Activated T-cell treated with anti-CD3 and anti-CD28 coated beads, Interleukin-2, amount 50 U/mL, for 4 hours (primary cell): ENCODE data around the gene LSM3. TPM values are rescaled to one million over a fixed set of nuclear protein-coding genes. Genes with fewer than 3 reads are reported as not detected.
"Not testable (repeated sequence)": the region's sequence is repeated elsewhere in the genome, so short reads cannot be mapped to it uniquely, and the experiment has no call there.

Experiments
- ATAC-seq, 2 donors: fragments of 200-7000 bp; cut with Tn5 transposase; one replicate each; pipeline ENCODE4 v1.10.0; 2021
- DNase-seq: peaks from one replicate; pipeline ENCODE4 v3.0.0-alpha.2; 2020
- H3K27me3 Mint-ChIP-seq: one replicate; pipeline ENCODE4 v1.8.0; 2021; ENCODE audit warnings: low read depth, mixed read lengths
- H3K36me3 Mint-ChIP-seq: one replicate; pipeline ENCODE4 v1.8.0; 2022; ENCODE audit warnings: mixed read lengths; ENCODE audit not compliant: insufficient read depth
- H3K4me1 Mint-ChIP-seq: one replicate; pipeline ENCODE4 v1.8.0; 2021; ENCODE audit warnings: low read depth, mixed read lengths
- H3K4me3 Mint-ChIP-seq: one replicate; pipeline ENCODE4 v1.8.0; 2021; ENCODE audit warnings: mild to moderate bottlenecking, moderate library complexity, mixed read lengths
- H3K9me3 Mint-ChIP-seq: one replicate; pipeline ENCODE4 v1.8.0; 2021; ENCODE audit warnings: mixed read lengths
- total RNA-seq, 3 donors: library from RNA; stranded (reverse); gene quantifications; one replicate each; pipeline ENCODE4 v1.2.1, GENCODE V29; 2021

The LSM3 gene
- total RNA-seq, 3 donors from 2014 or later: 19.8 to 21.9 (median 20.9) TPM

DNA sequence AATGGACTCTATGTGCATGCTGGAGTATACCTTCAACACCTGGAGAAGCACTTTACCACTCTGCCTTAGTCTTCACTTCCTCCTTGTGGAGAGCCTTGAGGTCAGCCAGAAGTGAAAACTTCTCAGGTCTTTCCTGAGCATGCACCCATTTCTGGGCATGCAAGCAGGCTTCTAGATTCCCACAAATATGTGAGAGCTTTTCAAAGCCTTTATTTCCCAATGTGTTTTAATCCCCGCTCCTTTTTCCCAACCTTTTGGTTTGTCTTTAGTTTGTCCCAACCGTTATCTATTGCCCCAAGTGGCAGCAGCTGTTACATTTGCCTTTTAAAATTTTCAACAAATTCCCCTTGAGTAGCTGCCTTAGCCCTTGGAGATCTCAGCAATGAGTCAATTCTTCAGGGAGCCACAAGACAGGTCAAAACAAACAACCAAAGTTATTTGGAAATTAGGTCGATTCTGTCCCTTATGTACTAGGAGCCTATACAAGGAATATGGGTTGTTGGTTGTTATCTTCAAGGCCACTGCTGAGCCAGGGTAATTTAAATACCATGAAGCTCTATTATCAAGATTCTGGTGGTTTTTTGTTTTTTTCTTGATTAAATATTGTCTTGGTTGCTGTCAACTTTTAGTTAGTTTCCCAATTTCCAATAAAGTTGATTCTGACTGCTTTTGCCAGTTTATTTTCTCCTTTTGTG is 44.4 kb downstream of the LSM3 start:
- peaks cover 4% of the 10 kb centered on the region for H3K36me3 Mint-ChIP-seq
- H3K9me3 Mint-ChIP-seq: peaks cover 27% of the 10 kb centered on the region
- no peak for ATAC-seq
- H3K4me3 Mint-ChIP-seq: no peak overlapping the region
- H3K27me3 Mint-ChIP-seq: peaks cover 22% of the 10 kb centered on the region
- peaks cover 1% of the 10 kb centered on the region for H3K4me1 Mint-ChIP-seq
- DNase-seq: no peak

DNA sequence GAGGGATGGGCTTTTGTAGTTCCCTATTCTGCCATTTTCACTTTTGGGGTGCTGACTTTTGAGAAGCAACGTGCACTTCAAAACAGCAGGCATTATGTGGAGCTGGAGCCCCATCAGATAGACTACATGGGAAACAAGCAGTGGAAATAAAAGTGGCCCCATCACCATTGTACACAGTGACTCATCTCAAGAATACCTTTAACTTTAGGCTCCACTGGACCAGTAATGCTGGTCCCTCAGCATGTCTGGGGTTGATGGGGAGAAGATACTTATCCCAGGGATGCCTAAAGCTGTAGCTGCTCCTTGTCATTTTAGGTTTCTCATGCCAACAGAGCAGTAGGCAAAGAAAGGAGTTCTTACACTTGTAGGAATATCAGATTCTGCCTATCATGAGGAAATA is 45.0 kb downstream of the LSM3 start:
- Mint-ChIP-seq H3K4me3 (no peak overlapping the region), H3K27me3 (peaks cover 22% of the 10 kb centered on the region), H3K9me3 (peaks cover 27% of the 10 kb centered on the region), H3K4me1 (no peaks in the 10 kb centered on the region), H3K36me3 (peaks cover 4% of the 10 kb centered on the region)
- ATAC-seq (no peak), DNase-seq (no peak)

DNA sequence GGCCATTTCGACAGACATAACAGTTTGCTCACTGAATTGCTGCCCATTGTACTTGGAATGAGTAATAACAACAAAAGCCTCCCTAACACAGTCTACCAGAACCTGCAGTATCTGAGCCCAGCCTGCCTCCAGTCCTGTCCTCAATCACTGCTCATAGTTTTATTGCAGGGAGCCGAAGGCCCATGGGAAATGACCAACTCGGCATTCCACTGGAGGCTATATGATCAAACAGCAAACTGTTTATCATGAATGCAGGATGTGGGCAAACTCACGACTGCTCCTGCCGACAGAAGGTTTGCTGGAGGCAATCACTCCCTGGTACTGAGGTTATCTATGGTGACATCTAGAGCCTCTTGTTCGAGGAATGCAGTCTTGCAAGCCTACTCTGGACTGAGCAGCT is 46.3 kb downstream of the LSM3 start:
- H3K36me3 Mint-ChIP-seq: peaks cover 4% of the 10 kb centered on the region
- ATAC-seq: no peak

DNA sequence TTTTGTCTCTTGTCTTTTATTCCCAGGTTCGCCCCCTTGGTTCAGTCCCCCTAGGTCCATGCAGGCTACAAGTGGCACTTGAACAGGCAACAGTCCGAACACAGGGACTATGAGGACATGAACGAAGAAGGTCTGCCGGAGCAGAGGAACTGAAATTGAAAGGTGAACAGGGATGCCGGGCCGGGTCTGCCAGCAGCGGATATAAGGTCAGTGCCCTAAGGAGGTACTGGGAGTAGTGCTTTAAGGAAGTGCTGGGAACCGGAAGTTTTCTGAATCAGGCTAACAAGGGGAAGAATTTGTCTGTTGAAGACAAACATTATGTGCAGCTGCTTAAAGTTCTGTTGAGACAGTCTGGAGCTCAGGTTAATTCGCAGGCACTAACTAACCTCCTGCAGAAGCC is 46.8 kb downstream of the LSM3 start:
- Mint-ChIP-seq H3K9me3 (peaks cover 20% of the 10 kb centered on the region), H3K27me3 (peaks cover 27% of the 10 kb centered on the region), H3K36me3 (peaks cover 6% of the 10 kb centered on the region), H3K4me3 (no peak overlapping the region), H3K4me1 (no peaks in the 10 kb centered on the region)
- DNase-seq (no peak), ATAC-seq (no peak)

More for the DNA sequence above, 46.3 kb downstream of the LSM3 start:
- Mint-ChIP-seq H3K4me3 (no peak overlapping the region), H3K4me1 (no peaks in the 10 kb centered on the region), H3K27me3 (peaks cover 22% of the 10 kb centered on the region), H3K9me3 (peaks cover 24% of the 10 kb centered on the region)
- DNase-seq: no peak

DNA sequence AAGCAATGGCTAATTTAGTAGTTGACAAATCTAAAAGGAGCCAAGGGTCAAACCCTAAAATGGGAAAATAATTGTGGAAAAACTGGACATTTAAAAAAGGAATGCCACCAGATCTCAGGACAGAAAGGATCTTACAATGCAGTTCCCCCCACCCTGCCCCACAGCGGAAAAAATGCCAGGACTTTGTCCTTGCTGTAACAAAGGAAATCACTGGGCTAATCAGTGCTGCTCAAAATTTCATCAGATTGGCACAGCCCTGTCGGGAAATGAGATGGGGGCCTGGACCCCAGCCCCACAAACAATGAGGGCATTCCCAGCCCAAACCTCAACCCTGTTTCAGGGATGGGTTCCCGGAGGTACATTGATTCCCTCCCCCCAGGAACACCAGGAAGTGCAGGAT is 47.7 kb downstream of the LSM3 start:
- Mint-ChIP-seq H3K27me3 (peaks cover 35% of the 10 kb centered on the region), H3K9me3 (peaks cover 13% of the 10 kb centered on the region)
- H3K4me3 Mint-ChIP-seq, H3K4me1 Mint-ChIP-seq, DNase-seq, ATAC-seq, H3K36me3 Mint-ChIP-seq: not testable (repeated sequence)

DNA sequence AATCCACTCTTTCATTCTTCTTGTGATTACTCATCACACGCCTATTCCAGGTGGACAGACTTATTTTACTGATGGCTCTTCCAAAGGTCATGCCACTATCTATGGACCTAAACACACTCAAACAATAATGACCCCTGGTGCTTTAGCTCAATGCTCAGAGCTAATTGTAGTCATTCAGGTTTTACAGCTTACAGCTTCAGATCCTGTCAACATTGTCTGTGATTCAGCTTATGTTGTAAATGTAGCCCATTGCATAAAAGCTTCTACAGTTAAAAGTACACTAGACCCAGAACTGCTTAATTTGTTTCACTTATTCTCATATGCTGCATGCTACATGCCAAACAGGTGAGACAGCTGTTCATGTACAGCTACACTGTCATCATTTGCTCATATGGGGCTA is 49.2 kb downstream of the LSM3 start:
- ATAC-seq (no peak), DNase-seq (no peak)
- Mint-ChIP-seq H3K36me3 (peaks cover 2% of the 10 kb centered on the region), H3K4me1 (peaks cover 2% of the 10 kb centered on the region), H3K4me3 (no peak overlapping the region), H3K27me3 (peaks cover 48% of the 10 kb centered on the region), H3K9me3 (no peaks in the 10 kb centered on the region)

DNA sequence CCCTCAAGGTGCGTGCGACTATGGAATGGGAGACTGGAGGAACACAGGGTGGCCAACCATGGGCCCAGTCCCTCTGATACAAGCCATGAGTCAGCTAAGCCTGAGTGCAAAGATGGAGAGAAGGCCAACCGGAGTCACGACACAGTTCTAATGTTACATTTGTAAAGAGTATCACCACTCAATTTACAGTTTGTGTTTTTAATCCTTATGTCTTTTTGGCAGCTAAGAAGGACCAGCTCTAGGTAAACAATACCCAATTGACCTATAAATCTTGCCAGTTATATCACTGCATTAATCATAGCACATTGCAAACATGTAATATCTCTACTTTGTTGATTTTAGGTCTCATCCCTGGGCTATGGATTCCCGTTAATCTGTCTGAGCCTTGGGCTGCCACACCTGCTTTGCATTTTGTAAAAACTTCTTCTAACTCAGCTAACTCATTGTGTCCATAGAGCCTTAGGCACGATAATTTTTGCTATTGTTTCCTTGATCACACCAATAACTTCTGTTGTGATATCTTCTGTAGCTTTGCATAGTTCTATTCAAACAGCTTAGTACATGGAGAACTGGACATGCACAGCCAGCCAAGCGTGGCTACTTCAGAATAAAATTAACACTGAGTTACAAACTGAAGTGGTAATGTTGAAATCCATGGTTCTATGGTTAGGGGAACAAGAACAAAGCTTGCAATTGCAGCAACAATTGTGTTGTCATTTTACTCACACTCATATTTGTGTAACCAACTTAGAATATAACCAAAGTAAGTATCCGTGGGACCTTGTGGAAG is 50.3 kb downstream of the LSM3 start:
- no peak for DNase-seq
- no peak for ATAC-seq
- no peak overlapping the region for H3K4me3 Mint-ChIP-seq
- peaks cover 57% of the 10 kb centered on the region for H3K27me3 Mint-ChIP-seq
- peaks cover 5% of the 10 kb centered on the region for H3K36me3 Mint-ChIP-seq
- H3K9me3 Mint-ChIP-seq: peaks cover 6% of the 10 kb centered on the region
- peaks cover 3% of the 10 kb centered on the region for H3K4me1 Mint-ChIP-seq

DNA sequence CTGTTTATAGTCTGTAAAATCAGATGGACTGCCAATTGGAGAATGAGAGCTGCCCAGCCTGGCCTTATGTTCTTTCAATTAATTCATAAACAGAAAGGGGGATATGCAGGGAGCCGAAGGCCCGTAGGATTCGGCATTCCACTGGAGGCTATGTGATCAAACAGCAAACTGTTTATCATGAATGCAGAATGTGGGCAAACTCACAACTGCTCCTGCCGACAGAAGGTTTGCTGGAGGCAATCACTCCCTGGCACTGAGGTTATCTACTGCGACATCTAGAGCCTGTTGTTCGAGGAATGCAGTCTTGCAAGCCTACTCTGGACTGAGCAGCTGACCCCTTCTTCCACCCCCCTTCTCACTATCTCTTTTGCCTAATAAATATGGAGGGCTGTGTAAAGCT is 51.1 kb downstream of the LSM3 start:
- H3K4me1 Mint-ChIP-seq, DNase-seq, H3K9me3 Mint-ChIP-seq, H3K4me3 Mint-ChIP-seq, ATAC-seq, H3K36me3 Mint-ChIP-seq: not testable (repeated sequence)
- H3K27me3 Mint-ChIP-seq: peaks cover 59% of the 10 kb centered on the region

DNA sequence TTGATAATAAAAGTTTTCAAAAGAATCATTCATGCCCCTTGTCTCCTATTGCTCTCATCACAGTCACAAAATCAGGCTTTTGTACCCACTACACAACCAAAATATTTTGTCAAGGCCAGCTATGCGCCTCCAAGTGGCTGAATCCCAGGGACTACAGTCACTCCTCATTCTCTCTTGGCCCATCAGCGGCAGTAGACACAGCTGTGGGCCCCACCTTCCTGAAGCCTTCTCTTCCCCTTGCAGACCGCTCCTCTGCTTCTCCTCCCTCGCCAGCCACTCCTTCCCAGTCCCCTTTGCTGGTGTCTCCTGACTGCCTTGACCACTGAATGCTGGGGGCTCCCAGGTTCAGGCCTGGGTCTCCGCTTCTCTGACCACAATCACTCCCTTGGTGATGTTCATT is 52.1 kb downstream of the LSM3 start:
- ATAC-seq: no peak
- Mint-ChIP-seq H3K4me1 (peaks cover 3% of the 10 kb centered on the region), H3K27me3 (peaks cover 56% of the 10 kb centered on the region), H3K36me3 (peaks cover 5% of the 10 kb centered on the region), H3K4me3 (no peak overlapping the region), H3K9me3 (peaks cover 9% of the 10 kb centered on the region)
- DNase-seq: no peak

DNA sequence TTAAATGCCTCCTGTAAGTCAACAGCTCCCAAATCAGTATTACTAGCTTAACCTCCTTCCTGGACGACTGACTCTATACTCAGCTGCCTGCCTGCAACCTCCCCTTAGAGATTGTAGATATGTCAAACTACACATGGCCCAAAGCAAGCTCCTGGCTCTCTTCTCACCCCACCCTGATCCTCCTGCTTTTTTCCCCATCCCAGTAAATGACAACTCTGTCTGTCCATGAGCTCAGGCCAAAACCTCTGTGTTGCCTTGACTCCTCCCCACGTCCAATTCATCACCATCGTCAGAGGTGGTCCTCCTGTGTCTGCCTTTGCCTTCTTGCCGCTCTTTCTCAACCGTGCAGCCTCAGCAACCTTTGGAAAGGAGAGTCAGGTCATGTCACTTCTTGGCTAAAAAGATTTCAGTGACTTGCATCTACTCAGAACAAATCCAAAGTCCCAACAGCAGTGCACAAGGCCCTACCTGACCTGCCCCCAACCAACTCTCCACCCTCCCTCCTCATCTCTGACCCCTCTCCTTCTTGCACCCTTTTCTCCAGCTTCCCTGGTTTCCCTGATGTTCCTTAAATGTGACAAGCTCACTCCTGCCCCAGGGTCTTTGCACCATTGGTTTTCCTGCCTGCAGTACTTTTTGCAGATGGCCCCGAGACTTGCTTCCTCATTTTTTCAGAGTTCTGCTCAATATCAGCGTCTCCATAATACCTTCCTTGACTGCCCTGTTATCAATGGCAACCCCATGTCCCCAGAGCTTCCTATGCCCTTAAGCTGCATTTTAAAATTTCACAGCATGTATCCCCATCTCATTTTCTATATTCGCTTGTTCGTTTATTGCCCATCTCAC is 52.8 kb downstream of the LSM3 start:
- DNase-seq: no peak
- H3K27me3 Mint-ChIP-seq: peaks cover 51% of the 10 kb centered on the region
- no peak for ATAC-seq
- H3K9me3 Mint-ChIP-seq: peaks cover 9% of the 10 kb centered on the region
- H3K4me1 Mint-ChIP-seq: peaks cover 3% of the 10 kb centered on the region
- H3K36me3 Mint-ChIP-seq: peaks cover 5% of the 10 kb centered on the region
- no peak overlapping the region for H3K4me3 Mint-ChIP-seq

DNA sequence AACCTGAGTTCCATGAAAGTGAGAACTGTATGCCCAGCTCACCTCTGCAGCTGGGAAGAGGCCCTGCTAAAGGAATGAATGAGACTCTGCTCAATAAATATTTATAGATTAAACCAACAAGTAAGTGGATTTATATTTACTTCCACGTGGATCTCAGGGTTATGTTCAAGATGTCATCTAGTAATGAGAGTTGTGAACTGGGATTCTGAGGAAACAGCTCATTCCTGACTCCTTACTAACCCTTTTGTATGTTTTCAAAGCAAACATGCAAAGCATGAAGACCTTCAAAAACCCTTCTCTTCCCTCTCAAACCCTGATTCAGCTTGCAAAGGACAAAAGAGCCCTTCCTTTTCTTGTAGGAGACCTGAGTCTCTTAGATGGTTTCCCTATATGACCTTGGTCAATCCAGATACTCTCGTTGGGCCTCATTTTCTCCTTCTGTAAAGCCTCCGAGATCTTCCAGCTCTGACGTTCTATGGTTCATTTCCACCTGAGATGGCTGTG is 53.4 kb downstream of the LSM3 start:
- no peak overlapping the region for H3K4me3 Mint-ChIP-seq
- ATAC-seq (no peak), DNase-seq (no peak)
- peaks cover 5% of the 10 kb centered on the region for H3K36me3 Mint-ChIP-seq
- peaks cover 3% of the 10 kb centered on the region for H3K4me1 Mint-ChIP-seq
- peaks cover 47% of the 10 kb centered on the region for H3K27me3 Mint-ChIP-seq
- peaks cover 9% of the 10 kb centered on the region for H3K9me3 Mint-ChIP-seq

DNA sequence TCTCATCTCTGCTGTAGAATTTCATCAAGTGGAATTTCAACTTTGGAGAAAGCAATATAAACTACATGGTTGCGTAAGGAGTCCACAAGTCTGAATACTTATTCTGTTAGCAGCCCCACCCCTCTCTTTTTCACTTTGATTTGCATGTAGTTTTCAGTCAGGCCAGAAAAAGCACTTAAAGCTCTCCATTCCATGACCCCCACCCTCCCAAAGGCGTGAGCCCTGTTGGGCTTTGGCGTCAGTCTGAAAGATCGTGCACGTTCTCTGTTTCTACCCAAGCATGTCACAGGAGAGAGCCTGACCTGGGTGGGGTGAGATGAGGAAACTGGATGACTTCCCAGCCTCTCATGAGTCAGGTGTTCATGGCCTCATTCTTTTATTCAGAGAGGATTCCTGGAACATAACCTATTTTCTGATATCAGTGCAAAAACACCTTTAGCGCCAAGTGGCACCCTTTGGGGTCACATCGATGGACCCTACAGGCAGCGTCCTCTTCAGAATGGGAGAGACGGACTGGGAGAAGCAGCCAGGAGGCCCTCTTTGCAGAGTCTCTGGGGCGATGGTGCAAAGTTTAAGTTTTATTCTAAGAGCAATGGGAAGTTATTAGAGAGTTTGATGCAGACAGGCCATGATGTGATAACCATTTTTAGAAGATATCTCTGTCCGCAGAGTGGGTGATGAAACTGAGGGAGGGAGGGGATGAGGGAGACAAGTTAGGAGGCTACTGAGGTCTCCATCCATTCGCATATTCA is 55.8 kb downstream of the LSM3 start:
- peaks cover 47% of the 10 kb centered on the region for H3K27me3 Mint-ChIP-seq
- no peak overlapping the region for H3K4me3 Mint-ChIP-seq
- ATAC-seq (no peak), DNase-seq (no peak)
- peaks cover 3% of the 10 kb centered on the region for H3K4me1 Mint-ChIP-seq
- H3K9me3 Mint-ChIP-seq: peaks cover 9% of the 10 kb centered on the region
- peaks cover 5% of the 10 kb centered on the region for H3K36me3 Mint-ChIP-seq

DNA sequence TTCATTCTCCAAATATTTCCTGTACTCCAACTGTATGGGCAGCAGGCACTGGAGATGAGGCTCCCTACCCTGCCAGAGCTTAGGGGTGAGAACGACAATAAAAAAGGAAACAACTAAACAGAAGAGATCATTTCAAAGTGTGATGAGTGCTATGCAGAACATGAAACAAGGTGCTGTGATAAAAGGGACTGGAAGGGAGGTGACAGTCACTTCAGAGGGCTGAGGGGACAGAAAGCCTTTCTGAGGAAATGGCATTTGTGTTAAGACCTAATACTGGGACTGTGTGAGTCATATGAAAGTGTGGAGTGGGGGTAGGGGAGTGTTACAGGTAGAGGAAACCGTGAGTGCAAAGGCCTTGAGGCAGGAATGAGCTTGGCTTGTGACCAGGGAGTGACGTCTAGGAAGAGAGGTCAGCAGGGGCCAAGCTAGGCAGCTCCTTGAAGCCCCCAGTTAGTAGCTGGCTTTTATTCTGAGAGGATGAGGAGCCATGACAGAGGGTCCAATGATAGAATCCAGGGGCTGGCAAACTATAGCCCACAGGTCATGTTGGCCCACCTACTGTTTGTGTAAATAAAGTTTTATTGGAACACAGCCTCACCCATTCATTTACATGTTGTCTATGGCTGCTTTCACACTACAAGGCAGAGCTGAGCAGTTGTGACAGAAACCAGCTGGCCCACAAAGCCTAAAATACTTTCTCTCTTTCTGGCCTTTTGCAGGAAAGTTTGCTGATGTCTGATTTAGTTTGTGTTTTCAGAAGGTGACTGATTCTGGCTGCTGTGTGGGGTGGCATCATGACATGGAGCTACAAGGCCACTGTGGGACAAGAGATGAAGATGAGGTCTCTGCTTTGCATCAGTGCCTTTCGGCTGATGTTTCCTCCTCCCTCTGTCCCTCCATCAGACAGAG is 56.6 kb downstream of the LSM3 start:
- no peak overlapping the region for H3K4me3 Mint-ChIP-seq
- ATAC-seq: peak; percentile 43 to 46
- H3K36me3 Mint-ChIP-seq: peaks cover 3% of the 10 kb centered on the region
- peaks cover 3% of the 10 kb centered on the region for H3K4me1 Mint-ChIP-seq
- DNase-seq: no peak
- H3K9me3 Mint-ChIP-seq: peaks cover 9% of the 10 kb centered on the region
- peaks cover 44% of the 10 kb centered on the region for H3K27me3 Mint-ChIP-seq
